HG03025 (cell line): ENCODE measurements around the gene MAP3K9.

Experiments
- ATAC-seq: cut with Tn5 transposase; IDR thresholded peaks from one replicate; pipeline ENCODE4 v1.9.1; 2021; ENCODE audit warnings: mild to moderate bottlenecking, moderate library complexity; ENCODE audit not compliant: unreplicated experiment, low FRiP score

The MAP3K9 gene

GRCh38 chr14:70730393-70730792 lies 78.9 kb downstream of the MAP3K9 start:
- no peak for ATAC-seq

GRCh38 chr14:70726651-70727375 lies 82.5 kb downstream of the MAP3K9 start:
- ATAC-seq: no peak

- ATAC-seq: no peak
Measured at GRCh38 chr14:70724944-70725343, 84.4 kb downstream of the MAP3K9 start.

GRCh38 chr14:70724110-70724509 lies 85.2 kb downstream of the MAP3K9 start:
- ATAC-seq: no peak

GRCh38 chr14:70723276-70723675 lies 86.0 kb downstream of the MAP3K9 start:
- ATAC-seq: no peak

GRCh38 chr14:70722418-70722817 lies 86.9 kb downstream of the MAP3K9 start:
- ATAC-seq: no peak

GRCh38 chr14:70721542-70721941 lies 87.8 kb downstream of the MAP3K9 start:
- no peak for ATAC-seq

- no peak for ATAC-seq
Measured at GRCh38 chr14:70718383-70719118, 90.8 kb downstream of the MAP3K9 start.

GRCh38 chr14:70716958-70717357 lies 92.4 kb downstream of the MAP3K9 start:
- no peak for ATAC-seq

GRCh38 chr14:70716483-70716882 lies 92.8 kb downstream of the MAP3K9 start:
- no peak for ATAC-seq

GRCh38 chr14:70714055-70714550 lies 95.2 kb downstream of the MAP3K9 start:
- ATAC-seq: no peak

- ATAC-seq: no peak
Measured at GRCh38 chr14:70713511-70713916, 95.8 kb downstream of the MAP3K9 start.

GRCh38 chr14:70713096-70713495 lies 96.2 kb downstream of the MAP3K9 start:
- no peak for ATAC-seq

- ATAC-seq: no peak
Measured at GRCh38 chr14:70711451-70711850, 97.9 kb downstream of the MAP3K9 start.

- ATAC-seq: no peak
Measured at GRCh38 chr14:70709726-70710382, 99.5 kb downstream of the MAP3K9 start.

- ATAC-seq: no peak
Measured at GRCh38 chr14:70708717-70709570, 100.4 kb downstream of the MAP3K9 start.

- ATAC-seq: no peak
Measured at GRCh38 chr14:70707138-70708038, 101.9 kb downstream of the MAP3K9 start.

GRCh38 chr14:70706177-70706576 lies 103.1 kb downstream of the MAP3K9 start:
- ATAC-seq: no peak

GRCh38 chr14:70704960-70705359 lies 104.4 kb downstream of the MAP3K9 start:
- ATAC-seq: no peak
